Head of caudate nucleus (tissue), 42 donors: Measurements from ENCODE around the gene RBM42.

Experiments used
- DNase-seq, 42 donors: peaks; one replicate each; pipeline versions ENCODE4 v3.0.0 to v3.0.0-alpha.2; 2020 to 2021; ENCODE audit warnings: mixed read lengths in 7 of 42
- intact Hi-C: fragments of 100-400 bp; cut with DNase I; formaldehyde crosslinking; loops from one replicate; pipeline ENCODE4 v1.15.0; 2022

RBM42 gene

GRCh38 chr19:35671818-35672217 is 43.0 kb downstream of the RBM42 start:
- peak in 5 of 42 donors; percentile 5 to 25 (median 16) for DNase-seq
- intact Hi-C loops: no loop called here

DNA sequence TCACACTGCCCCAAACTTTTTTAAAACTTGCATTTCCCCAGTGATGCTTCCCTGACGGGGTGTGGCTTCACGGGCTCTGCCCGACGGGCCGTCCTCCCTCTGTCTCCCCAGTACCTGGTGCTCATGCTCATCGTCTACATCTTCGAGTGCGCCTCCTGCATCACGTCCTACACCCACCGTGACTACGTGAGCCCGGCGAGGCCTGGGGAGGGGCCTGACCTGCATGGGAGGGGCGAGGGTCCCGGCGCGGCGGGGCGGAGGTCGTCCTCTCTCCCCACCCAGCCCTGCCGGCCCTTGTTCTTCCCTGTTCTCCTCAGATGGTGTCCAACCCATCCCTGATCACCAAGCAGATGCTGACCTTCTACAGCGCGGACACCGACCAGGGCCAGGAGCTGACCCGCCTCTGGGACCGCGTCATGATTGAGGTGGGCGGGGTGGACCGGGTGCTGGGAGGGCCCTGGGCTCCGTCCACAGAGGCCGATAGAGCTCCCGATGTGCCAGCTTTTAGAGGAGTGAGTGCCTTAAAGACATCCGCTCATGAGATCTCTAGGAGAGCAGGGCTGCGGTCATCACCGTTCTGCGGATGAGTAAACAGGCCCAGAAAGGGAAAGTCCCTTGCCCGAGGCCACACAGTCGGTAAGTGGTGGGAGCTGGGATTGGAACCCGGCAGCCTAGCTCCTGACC is 44.4 kb downstream of the RBM42 start:
- intact Hi-C loops: no loop called here
- DNase-seq: no peak

DNA sequence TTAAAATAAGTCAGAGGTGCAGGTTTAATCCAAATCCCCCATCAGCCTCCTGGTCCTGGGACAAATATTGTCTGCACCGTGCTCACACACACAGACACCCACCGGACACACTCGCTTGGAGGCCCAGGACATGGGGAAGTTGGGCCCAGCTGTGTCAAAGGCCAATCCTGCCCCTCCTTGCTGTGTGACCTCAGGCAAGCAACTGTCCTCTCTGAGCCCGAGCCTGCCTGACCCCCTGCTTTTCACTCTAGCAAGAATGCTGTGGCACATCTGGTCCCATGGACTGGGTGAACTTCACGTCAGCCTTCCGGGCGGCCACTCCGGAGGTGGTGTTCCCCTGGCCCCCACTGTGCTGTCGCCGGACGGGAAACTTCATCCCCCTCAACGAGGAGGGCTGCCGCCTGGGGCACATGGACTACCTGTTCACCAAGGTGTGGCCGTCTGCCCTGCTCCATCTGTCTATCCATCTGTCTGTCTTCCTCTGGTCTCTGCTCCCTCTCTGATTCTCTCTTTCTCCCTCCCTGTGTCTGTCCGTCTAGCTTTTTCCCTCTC is 46.8 kb downstream of the RBM42 start:
- intact Hi-C loops: no loop called here

More for the DNA sequence above, 46.8 kb downstream of the RBM42 start:
- DNase-seq: no peak
